GM11168 (cell line): Measurements from ENCODE around the gene EYS.
"Not testable (repeated sequence)": the region's sequence is repeated elsewhere in the genome, so short reads cannot be mapped to it uniquely, and the experiment has no call there.

Experiments used
- in situ Hi-C: fragments of 300-500 bp; cut with MboI; formaldehyde crosslinking; loops from one replicate; pipeline ENCODE4 v1.12.0; 2022; ENCODE audit warnings: low sequenced_read_pairs; ENCODE audit not compliant: unreplicated experiment

EYS gene

GRCh38 chr6:65637289-65638046 is 69.6 kb downstream of the EYS start:
- in situ Hi-C loops, result no loop called here

DNA sequence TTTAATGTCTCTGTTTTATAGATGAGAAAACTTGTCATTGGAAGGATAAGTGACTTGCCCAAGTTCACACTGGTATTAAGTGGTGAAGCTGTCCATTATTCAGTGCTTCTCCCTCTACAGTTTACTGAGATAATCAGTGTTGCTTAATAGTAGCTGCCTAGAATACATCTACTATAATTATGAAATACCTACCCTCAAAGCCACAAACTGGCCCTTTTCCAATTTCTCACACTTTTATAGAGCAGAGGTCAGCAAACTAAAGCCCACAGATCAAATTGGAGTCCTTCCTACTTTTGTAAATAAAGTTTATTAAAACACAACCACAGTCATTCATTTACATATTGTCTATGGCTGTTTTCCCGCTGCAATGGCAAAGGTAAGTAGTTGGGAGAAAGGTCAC is 73.5 kb downstream of the EYS start:
- in situ Hi-C loops, result no loop called here

- in situ Hi-C loops, result no loop called here
These were observed 75.3 kb downstream of the EYS start for GRCh38 chr6:65631711-65632110.

- in situ Hi-C loops, result not testable (repeated sequence)
These were observed 79.5 kb downstream of the EYS start for GRCh38 chr6:65627434-65627999.

- in situ Hi-C loops, result no loop called here
These were observed 80.0 kb downstream of the EYS start for GRCh38 chr6:65627015-65627414.

GRCh38 chr6:65623566-65623965 is 83.5 kb downstream of the EYS start:
- in situ Hi-C loops, result no loop called here

DNA sequence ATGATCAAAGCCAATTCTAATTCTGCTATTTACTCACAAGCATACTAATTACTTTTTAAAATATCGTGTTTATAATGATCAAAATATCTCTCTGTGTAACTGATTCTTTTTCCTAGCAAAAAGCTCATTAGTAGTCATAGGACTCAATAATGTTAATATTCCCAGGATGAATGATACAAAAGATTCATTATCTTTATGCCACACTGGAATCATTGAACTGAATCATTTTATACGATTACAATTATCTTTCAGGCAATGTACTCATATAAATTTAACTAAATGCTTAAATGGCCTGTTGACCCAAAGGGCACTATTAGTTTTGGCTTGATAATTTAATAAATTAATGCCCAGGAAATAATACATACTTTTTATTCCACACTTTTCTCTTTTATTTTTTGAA is 96.3 kb downstream of the EYS start:
- in situ Hi-C loops, result no loop called here

DNA sequence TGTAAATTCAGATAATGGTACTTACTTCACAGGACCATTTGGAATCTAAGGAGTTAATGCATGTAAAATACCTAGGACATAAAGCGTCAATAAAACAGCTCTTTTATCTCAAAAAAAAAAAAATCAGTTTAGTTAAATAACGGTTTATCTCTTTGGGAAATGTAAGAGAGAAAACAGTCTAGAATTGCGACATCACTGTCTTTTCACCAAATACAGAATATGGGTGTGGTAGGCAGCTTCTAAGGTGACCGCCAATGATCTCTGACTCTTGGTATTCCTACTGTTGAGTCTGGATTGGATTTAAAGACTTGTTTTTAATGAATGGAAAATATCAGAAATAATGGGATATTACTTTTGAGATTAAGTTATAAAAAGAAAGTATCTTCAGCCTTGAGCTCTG is 111.5 kb downstream of the EYS start:
- in situ Hi-C loops, result no loop called here

- in situ Hi-C loops, result no loop called here
These were observed 136.7 kb downstream of the EYS start for GRCh38 chr6:65570340-65570739.

GRCh38 chr6:65569505-65569904 is 137.5 kb downstream of the EYS start:
- in situ Hi-C loops, result no loop called here

GRCh38 chr6:65569056-65569455 is 138.0 kb downstream of the EYS start:
- in situ Hi-C loops, result not testable (repeated sequence)

DNA sequence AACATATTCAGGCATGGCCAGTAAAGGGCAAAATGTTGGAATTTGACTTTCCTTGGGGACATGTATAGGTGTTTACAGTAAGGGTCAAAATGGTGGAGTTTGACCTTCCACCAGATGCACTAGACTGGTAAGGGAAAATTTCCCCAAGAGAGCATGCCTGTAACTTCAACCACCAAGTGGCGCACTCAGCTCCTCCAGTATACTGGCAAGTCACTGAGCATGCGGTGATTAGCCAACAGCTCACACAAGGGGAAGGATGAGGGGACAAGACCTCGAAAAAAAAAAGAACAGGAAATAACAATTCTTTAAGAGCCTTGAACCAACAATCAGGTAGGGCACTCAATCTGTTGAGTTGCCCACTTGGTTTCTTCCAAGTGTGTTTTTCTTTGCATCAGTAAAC is 140.9 kb downstream of the EYS start:
- in situ Hi-C loops, result no loop called here

DNA sequence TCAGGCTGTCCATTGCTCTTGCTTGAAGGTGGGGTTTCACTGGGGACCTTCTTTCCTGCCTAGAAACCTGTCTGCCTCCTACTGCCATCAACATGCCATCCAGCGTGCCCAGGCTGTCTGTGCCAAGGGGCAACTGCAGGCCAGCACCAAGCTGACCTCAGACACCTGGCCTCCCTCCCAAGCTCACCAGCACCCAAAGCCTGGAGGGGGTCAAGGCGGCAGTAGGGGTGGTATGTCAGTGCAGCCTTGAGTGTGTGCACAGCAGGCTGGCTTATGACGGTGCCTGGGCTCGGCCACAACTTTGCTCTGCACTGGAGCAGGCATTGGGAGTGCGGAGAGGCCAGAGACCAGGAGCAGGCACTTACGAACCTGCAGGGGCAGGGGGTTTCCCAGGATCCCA is 149.0 kb downstream of the EYS start:
- in situ Hi-C loops, result no loop called here

DNA sequence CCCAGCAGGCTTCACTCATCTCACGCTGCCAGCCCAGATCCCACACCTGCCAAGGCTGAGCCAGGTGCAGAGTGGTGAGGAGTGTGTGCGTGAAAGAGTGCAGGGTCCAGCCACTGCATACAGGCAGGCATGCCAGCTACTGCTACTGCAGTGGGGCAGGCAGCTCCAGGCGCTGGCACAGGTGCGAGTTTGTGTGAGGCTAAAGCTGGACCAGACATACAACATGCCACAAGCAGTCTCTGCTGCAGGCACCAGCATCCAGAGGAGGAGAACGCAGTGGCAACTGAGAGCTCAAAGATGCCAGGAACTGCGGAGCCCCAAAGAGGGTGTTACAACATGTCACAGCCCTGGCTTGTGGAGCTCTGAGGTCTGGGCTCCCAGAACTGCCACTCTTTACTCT is 149.8 kb downstream of the EYS start:
- in situ Hi-C loops, result no loop called here

DNA sequence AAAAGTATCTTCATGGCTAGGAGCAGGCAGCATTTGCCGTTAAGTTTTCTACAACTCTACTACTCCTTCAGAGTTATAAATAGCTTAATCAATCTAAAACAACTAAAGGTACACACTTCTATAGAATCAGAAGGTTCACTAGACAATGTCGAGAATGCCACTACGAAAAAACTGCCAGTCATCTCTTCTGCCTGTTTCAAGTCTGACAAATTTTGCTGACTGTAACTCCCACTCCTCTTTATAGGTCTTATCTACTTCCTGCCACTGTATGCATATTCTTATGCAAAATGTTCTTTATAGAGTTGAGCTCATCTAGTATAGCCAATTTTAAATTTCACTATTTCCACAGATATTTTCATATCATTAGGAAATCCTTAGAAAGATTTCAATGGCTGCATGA is 160.1 kb downstream of the EYS start:
- in situ Hi-C loops, result no loop called here

DNA sequence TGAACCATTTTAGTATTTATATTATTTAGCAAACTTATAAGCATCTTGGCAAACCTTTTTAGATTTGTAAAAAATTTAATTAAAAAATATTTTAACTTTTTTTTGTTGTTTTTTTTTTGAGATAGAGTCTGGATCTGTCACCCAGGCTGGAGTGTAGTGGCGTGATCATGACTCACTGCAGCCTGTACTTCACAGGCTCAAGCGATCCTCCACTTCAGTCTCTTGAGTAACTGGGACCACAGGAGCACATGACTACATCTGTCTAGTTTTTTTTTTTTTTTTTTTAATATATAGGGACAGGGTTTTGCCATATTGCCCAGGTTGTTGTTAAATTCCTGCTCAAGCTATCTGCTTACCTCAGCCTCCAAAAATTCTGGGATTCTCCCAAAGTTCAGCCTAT is 161.1 kb downstream of the EYS start:
- in situ Hi-C loops, result no loop called here

- in situ Hi-C loops, result no loop called here
These were observed 168.4 kb downstream of the EYS start for GRCh38 chr6:65538644-65539043.

DNA sequence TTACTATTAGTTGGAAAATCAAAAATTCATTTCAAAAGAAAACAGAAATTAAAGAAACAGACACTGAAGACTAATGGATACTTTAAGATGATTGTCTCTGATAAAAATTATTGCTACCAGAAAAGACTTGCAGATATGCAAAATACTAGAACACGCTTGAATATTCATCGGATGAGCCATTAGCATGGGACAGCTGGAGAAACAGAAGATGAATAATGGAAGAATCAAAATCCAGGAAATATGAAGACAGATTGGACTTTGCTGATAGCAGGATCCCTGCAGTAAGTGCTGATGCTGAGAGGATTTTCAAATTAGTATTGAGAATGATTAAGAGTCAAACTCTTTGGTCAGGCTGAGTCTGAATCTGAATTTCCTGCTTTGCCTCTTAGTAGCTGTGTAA is 169.4 kb downstream of the EYS start:
- in situ Hi-C loops, result no loop called here

GRCh38 chr6:65531533-65531932 is 175.5 kb downstream of the EYS start:
- in situ Hi-C loops, result no loop called here

DNA sequence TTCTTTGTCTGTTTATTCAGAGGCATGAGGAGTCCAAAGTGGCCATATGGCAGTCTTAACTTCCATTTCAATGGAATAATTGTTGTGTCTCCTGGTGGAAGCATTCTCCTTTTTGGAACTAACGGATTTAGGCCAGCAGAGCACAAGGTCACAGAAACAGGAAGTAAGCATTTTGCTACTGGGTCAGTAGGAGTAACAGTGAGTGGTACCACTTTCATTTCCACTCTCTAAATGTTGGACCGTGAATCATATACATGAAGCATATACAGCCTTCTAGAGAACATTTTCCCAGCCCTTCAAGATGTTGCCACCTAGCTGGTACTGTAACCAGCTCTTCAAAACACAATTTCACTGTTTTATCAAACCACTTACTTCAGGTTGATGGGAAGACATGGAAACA is 182.8 kb downstream of the EYS start:
- in situ Hi-C loops, result no loop called here

GRCh38 chr6:65505736-65506135 is 201.3 kb downstream of the EYS start:
- in situ Hi-C loops, result no loop called here

DNA sequence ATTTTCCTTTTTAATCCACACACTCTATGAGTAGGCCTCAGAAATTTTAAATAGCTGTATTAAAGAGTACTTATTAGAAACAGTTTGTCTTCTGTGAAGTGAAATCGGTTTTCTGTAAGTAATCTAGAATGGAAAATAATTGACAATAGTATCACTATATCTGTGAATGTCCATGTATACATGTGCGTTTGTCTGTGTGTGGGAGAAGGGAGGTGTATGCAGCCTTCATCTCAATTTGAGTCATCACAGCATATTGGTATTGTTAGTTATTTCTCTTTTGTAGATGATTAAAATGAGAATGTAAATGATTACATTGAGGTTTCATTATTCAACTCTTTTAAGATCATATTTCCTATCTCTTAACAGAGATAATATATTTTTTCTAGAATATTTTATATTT is 206.0 kb downstream of the EYS start:
- in situ Hi-C loops, result no loop called here
